IPS-NIHi7 (cell line): Measurements from ENCODE around the gene COX19.

ENCODE experiments used
- DNase-seq: peaks from one replicate; pipeline ENCODE4 v3.0.0; 2012; ENCODE audit warnings: mixed read lengths; ENCODE audit errors: extremely low spot score

The COX19 gene

DNA sequence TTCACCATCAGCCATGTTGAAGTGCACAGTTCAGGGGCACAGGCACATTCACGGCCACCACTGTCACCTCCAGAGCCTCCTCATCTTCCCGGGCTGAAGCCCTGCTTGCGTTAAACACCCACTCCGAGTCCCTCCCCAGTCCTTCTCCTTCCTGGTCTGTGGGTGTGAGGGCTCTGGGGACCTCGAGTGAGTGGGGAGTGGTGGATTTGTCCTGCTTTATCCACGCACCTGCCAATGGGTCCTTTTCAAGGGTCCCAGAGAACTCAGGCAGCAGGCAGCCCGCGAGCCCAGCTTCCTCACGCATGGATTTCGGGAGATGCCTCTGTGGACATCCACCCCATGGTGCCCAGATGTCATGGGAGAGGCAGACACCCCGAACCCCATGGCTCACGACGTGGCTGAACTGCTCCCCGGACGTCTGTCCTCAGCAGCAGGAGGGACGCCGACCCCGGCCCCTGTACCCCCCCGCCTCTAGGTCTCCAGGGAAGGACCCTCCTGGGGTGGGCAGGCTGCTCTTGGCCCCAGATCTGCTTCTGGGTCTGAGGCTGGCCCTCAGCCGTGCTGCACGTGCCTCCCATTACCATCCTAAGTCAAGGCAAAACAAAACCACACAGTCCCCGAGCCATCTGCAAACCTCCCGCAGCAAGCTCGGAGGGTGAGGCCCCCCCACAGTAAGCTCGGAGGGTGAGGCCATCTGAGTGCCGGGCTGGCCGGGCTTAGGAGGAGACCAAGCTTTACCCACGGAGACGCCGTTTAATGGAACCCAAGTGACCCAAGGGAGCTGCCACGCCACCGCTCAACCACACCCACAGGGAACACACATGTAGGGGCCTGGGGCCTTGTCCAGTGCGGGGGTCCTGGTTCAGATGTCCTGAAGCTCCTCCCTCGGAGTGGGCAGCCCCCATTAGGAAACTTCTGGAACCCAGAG is 16.6 kb upstream of the COX19 start:
- DNase-seq: no peak

DNA sequence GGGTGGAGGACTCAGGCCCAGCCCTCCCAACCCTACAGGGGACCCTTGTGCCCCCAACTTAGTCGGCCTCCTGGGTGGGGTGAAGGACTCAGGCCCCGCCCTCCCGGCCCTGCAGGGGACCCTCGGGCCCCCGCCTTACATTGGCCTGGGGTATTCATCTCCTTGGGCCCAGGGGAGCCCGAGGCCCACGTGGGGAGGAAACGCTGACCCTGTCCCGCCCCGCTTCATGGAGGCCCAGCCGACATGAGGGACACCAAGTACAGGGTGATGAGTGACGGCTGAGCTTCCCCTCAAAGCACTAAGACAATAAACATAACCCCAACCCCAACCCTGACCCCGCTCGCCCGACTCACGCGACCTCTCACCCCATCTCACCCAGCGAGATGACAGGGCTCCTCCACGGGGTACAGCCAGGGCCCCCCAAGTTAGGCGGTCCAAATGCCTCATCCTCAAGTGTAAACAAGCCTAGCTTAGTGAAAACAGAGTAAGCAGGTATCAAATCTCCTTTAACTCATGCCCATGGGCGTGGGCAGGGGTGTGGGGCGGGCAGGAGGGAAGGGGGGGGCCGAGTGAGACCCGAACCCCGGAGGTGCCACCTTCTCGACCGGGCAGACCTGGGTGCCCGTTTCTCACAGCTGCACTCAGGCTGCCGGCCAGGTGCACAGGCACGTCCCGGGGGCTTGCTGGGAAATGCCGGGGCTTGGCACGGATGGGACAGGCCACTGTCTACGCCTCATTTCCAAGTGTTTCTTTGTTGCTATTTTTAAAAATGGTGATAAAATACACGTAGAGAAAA is 15.8 kb upstream of the COX19 start:
- DNase-seq: no peak

DNA sequence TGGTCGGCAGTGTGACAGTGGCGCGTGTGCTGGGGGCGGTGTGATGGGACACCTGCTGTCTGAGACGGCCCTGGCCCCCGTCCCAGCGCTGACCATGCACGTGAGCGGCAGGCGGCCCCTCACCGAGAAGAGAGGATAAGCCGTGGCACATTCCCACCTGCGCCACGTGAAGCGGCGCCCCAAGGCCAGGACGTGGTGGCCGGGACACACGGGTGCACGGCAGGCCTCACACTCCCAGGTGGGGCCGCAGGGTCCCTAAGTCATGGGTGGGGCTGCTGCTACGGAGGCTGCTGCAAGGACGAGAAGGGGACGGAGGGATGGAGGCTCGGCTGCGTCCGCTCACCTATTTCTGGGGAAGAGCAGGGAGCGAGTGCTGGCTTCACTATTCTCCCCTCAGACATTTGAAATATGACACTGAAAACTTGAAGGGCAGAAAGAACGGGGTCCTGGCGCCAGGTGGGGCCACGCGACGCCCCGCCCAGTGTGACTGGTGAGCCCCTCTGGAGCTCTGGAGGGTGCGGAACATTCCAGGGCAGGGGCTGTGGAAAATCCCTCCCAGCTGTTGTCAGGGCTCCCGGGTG is 15.1 kb upstream of the COX19 start:
- no peak for DNase-seq

DNA sequence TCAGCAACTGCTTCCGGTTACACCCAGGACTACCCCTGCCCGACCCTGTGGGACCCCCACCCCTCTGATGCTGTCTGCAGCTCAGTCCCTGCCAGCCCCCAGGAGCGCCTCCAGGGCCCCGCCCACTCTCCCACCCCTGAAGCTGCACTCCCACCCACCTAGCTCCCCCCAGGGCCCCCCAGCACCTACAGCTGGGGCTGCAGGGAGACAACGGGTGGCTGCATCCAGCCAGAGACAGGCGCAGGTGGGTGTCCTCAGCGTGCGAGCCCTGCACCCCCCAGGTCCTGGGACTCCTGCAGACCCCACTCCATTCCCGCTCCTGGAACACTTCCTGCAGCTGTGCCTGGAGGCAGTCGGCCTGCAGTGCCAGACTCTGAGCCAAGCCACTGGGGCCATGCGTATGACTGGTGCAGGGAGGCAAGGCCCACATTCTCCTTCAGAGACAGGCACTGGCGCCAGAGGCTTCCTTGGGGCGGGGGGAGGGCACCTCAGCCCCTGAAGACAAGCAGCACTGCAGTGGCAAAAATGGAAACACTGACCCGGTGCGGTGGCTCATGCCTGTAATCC is 13.7 kb upstream of the COX19 start:
- no peak for DNase-seq

DNA sequence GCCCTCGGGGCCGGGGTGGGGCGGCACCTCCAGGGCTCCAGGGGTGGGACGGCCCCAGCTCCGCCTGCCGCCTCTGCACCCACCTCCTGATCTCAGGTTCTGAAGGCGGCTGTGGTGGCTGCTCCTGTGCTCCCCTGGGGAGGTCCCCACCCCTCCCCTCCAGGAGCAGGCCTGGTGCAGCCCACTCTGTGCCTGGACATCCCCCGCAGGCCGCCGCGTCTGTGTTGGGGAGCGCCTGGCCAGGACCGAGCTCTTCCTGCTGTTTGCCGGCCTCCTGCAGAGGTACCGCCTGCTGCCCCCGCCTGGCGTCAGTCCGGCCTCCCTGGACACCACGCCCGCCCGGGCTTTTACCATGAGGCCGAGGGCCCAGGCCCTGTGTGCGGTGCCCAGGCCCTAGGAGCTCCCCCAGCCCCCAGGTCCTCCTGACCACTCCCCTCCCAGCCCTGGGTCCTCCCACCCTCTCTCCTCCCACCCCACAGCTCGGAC is 13.1 kb upstream of the COX19 start:
- no peak for DNase-seq

DNA sequence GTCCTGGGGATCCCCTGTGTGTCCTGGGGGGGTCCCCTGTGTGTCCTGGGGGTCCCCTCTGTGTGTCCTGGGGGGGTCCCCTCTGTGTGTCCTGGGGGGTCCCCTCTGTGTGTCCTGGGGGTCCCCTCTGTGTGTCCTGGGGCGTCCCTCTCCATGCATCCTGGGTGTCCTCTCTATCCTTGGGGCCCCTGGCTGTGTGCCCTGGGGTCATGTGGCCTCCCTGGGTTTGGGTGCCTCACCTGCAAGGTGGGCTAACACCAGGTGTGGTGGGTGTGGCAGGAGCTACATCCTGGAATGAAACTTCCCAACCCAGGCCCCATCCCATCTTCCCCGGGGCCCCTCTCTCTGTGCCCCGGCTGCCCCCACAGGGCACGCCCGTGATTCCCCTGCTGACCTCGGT is 12.6 kb upstream of the COX19 start:
- DNase-seq: no peak

- DNase-seq: no peak
Observed at GRCh38 chr7:986766-987751, 11.7 kb upstream of the COX19 start.

DNA sequence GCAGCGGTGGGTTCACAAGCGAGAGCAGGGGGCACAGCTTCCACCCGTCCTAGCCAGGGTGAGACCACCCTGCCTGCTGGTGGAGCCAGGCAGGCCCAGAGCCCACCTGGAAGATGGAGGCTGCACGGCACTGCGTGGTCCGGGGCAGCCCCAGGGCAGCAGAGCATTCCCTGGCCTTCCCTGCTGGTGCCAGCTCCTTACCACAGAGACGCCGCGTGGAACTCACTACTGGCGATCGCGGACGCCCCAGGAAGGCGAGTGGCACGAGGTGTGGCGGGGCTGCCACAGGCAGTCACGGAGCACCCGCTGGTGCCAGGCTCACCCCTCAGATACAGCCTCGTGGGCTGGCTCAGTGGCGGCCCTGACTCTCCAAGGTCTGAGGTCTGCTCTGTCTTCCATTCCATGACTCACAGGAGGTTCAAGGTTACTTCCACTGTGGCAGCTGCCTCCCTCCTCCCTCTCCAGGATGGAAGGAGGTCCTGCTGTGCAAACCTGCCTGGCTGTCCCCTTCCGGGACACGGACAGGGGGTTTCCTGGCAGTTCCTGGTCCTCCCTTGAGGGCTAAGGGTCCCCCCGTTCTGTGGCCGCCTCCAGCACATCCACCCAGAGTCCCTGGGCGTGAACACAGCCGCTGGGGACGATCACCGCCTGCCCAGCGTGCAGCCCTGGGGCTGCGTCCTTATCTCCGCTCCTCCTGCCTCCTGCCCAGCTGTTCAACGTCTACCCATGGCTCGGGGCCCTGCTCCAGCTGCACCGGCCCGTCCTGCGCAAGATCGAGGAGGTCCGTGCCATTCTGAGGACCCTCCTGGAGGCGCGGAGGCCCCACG is 10.8 kb upstream of the COX19 start:
- no peak for DNase-seq

DNA sequence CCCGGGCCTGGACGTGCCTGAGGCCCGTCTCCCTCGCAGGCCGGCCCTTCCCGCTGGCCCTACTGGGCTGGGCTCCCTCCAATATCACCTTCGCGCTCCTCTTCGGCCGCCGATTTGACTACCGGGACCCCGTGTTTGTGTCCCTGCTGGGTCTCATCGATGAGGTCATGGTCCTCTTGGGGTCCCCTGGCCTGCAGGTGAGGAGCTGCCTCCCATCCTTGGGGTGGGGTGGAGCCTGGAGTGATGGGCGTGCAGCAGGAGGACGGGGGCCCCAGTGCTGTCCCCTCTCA is 9.7 kb upstream of the COX19 start:
- no peak for DNase-seq

- DNase-seq: no peak
Observed at GRCh38 chr7:984361-985126, 9.2 kb upstream of the COX19 start.

- no peak for DNase-seq
Observed at GRCh38 chr7:983616-984071, 8.3 kb upstream of the COX19 start.

GRCh38 chr7:983004-983615 is 7.8 kb upstream of the COX19 start, which contains the start of gene CYP2W1:
CYP2W1 (plus strand) TSS chr7:983181; CDS start chr7:983212, 31 bp downstream.
- DNase-seq: no peak

GRCh38 chr7:982511-983003 is 7.2 kb upstream of the COX19 start:
- DNase-seq: no peak

GRCh38 chr7:981793-982510 is 6.6 kb upstream of the COX19 start:
- no peak for DNase-seq

- peak; percentile 40 for DNase-seq
Observed at GRCh38 chr7:979886-980571, 4.7 kb upstream of the COX19 start.

DNA sequence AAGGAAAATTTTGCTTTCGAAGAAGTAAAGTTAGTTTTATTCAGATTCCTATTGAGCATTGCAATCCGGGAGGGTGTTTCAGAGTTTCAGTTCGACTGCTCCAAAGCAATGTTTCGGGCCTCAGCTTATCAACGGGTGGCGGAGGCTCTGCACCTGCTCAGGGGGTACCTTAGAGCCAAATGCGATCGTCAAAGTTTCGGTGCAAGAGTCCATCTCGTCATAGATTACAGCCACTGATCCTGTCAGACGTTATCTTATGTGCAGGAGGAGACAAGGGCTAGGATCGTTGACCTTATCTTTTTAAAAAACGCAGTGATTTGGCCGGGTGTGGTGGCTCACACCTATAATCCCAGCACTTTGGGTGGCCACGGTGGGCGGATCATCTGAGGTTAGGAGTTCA is 3.8 kb upstream of the COX19 start:
- DNase-seq: no peak

- no peak for DNase-seq
Observed at GRCh38 chr7:978416-979091, 3.2 kb upstream of the COX19 start.
